GM19468 (cell line): Measurements from ENCODE around the gene PTK6.

Experiments
- ATAC-seq: cut with Tn5 transposase; IDR thresholded peaks from one replicate; pipeline ENCODE4 v1.9.1; 2021; ENCODE audit warnings: mild to moderate bottlenecking, moderate library complexity, moderate number of reproducible peaks; ENCODE audit not compliant: unreplicated experiment; ENCODE audit errors: extremely low read depth

Gene PTK6

DNA sequence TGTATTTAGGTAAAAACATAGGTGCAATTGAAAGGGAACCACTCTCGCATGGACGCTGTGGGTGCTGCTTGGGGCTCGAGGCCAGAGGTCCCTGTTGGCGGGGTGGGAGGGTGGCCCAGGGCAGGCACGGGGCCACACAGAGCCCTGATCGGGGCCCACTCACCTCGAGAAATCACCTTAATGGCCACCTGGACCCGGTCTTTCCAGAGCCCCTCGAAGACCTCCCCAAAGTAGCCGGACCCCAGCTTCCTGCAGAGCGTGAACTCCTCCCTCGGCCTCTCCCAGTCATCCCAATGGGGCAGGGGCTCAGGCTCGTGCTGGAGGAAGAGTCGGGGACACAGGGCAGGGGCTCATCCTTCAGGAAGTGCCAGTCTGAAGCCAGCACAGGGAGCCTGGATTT is 3.8 kb downstream of the PTK6 start:
- ATAC-seq, result no peak

DNA sequence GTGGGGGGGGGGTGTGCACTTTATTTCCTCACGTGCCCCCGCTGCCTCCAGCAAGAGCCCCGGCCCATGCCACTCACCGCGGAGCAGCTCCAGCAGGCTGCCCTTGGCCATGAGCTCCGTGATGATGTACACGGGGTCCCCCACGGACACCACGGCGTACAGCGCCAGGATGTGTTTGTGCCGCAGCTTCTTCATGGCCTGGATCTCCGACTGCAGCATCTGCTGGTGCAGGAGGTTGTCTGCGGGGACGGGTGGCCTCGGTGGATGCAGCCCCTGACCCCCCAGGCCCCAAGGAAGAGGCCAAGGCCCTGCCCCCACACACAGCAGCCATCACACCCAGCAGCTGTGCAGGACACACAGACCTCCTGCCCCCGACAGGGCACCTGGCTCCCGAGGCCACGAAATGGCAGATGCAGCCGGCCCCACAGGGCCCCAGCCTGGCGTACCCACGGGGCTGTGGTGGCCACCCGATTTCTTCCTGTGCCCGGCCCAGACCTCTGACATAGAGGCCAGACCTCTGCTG is 4.7 kb downstream of the PTK6 start:
- ATAC-seq, result no peak

- ATAC-seq, result no peak
These were observed 5.3 kb downstream of the PTK6 start for GRCh38 chr20:63531686-63532448.

- no peak for ATAC-seq
These were observed 6.4 kb downstream of the PTK6 start for GRCh38 chr20:63530788-63531160.

- no peak for ATAC-seq
These were observed 7.1 kb downstream of the PTK6 start for GRCh38 chr20:63529861-63530787.

GRCh38 chr20:63529180-63529860 is 7.9 kb downstream of the PTK6 start:
- no peak for ATAC-seq

DNA sequence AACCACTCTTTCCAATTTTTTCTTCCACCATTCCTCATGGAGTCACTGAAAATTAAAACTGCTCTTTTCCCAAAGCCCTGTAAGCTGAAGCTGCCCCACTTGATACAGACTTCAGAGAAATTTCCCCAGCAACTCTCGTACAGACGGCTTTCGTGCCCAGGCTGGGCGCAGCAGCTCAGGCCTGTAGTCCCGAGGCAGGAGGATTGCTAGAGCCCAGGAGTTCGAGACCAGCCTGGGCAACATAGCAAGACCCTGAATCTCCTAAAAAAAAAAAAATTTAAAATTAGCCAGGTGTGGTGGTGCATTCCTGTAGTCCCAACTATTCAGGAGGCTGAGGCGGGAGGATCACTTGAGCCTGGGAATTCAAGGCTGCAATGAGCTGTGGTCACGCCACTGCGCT is 10.0 kb downstream of the PTK6 start:
- ATAC-seq, result no peak

GRCh38 chr20:63525971-63526370 is 11.2 kb downstream of the PTK6 start:
- no peak for ATAC-seq

- ATAC-seq, result no peak
These were observed 12.0 kb downstream of the PTK6 start for GRCh38 chr20:63525185-63525584.

DNA sequence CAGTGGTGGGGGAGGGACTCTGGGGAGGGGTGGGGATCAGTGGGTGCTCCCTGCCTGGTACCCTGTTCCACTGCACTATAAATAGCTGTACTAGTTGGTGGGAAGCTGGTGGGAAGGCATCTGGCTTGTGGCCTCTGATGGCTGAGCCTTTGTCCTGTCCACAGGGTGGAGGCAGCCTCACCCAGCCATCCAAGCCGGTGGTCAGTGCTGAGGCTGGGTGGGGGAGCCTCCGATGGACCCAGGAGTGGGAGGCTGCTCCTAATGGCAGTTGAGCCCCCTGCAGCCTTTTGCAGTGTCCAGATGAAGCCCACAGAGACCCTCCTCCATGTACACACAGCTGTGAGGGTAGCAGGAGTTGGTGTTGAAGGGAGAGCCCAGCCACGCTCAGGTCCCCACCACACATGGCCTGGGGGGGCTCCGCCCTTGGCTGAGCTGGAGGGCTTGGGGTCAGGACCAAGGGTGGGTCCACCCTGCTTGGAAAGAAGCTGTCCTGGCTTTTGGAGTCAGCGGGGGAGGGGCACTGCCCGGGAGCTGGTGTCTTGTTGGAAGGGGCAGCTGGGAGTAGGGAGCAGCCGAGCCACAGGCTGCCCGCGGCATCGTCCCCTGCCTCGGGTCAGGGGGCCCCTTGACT is 14.1 kb downstream of the PTK6 start:
- ATAC-seq, result no peak

DNA sequence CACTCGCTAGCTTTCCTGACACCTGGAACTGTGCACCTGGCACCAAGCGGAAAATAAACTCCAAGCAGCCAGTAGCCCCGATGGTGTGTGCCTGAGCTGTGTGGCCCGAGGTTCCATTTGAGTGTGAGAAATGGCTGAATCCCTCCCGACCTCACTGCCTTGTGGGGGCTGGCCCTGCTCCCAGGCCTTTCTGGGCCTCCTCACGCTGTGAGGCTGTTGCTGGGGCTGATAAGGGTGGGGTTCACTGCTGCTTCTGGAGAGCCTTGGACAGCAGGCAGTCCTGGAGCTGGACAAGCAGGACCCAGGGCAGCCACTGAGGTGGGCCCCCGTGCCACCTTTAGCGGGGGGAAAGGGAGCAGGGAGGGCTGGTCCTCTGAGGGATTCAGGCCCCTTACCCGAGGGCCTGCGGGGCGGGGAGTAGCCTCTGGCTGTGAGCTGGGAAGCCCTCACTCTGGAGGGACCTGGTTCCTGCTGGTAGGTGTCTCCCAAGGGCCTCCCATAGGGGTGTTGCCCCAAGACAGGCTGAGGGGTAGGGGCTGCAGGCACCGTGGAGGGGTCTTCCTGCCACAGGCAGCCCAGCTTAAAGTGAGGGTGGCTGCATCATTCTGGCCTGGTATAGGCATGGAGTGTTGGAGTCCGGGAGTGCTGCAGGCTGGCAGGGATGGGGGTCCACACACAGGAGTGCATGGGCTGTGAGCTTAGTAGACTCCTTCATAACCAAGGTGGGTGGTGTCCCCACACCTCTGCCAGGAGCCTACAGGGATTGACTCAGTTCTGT is 14.9 kb downstream of the PTK6 start:
- ATAC-seq, result no peak

- no peak for ATAC-seq
These were observed 15.6 kb downstream of the PTK6 start for GRCh38 chr20:63521602-63522001.

DNA sequence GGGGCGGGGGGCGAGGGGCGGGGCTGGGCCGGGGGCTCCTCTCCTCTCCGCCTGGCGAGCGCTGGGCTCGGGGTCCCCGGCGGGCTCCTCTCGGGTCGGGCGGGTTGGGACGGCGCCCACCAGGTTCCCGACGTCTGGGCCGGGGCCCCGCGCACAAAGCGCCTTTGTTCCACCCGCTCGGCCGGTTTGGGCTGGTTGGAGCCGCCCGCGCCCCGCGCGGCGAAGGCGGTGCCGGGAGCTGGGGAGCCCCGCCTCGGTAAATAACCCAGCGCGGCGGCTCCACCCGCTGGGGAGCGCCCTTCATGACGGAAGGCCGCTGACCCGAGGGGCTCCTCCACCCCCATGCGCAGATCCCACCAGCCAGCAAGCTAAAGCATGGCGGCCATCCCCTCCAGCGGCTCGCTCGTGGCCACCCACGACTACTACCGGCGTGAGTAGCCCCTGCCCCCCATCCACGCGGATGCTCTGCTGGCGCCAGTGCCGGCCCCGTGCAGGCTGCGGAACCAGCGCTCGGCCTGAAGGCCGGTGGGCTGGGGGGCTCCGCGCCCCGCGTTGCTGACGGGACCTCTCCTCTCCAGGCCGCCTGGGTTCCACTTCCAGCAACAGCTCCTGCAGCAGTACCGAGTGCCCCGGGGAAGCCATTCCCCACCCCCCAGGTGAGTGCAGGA is 16.1 kb downstream of the PTK6 start:
- ATAC-seq, result peak; percentile 7

DNA sequence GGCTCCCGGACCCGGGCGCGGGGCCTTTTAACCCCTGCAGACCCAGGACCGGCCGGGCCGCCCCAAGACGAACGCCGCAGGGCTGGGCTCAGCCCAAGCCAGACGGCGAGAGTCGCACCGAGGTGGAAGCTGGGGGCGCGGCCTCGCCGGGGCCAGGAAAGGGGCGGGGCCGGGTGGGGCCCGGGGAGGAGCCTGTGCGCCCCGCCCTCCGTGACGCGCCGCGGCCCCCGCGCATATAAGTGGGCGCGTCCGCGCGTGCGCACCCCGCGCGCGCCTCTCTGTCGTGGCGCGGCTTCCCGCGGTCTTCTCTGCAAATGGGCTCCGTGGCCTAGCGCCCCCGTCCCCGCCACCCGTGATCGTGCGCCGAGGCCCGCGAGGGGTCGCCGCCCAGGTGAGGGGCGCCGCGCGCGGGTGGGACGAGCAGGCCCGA is 16.7 kb downstream of the PTK6 start, which contains the start of gene PPDPF:
TSS of gene PPDPF (plus strand) at position 262 of the 430 bp plus-strand sequence. CDS start 544 bp downstream, outside the sequence.
- ATAC-seq, result peak; percentile 57

- no peak for ATAC-seq
These were observed 17.3 kb downstream of the PTK6 start for GRCh38 chr20:63519668-63520503.

GRCh38 chr20:63518946-63519667 is 18.1 kb downstream of the PTK6 start:
- no peak for ATAC-seq

DNA sequence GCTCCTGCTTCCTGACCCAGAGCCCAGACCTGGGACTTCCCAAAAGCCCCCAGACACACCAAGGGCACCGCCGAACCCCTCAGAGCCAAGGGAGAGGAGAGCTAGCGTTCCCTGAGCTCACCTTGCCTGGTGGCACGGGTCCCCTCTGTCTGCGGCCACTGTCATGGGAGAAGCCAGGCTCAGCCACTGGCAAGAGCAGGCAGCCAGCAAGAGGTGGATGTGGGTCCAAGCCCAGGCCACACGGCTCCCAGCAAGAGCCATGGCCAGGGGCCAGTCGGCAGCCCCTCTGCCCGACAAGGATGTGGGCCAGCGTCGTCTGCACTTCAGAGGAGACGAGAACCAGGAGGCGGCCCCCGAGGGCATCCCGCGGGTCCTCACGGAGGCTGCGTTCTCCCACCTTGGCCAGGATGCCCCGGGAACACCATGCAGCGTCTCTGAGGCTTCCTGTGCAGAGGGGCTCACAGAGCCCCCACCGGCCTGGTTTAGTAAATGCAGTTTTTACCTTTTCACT is 18.8 kb downstream of the PTK6 start:
- no peak for ATAC-seq
